GM23338 (cell line): ENCODE results near the gene RFX7.

Experiments
- CREB1 ChIP-seq: fragments of 250-450 bp; sonication (Bioruptor Pico); IDR thresholded peaks from 2 replicates; pipeline ENCODE4 v1.5.0; 2020; ENCODE audit warnings: low read depth, mild to moderate bottlenecking, moderate library complexity
- CTCF ChIP-seq, 2 experiments: fragments of 200-600 bp in 1 of 2; sonication (generic) in 1 of 2; conservative IDR thresholded peaks; 2 replicates each; pipeline versions ENCODE4 v1.5.1 to v1.6.1; 2016 to 2017; ENCODE audit warnings: antibody characterized with exemption in 2 of 2, low read depth in 2 of 2, mild to moderate bottlenecking in 2 of 2, moderate library complexity in 1 of 2
- EZH2 ChIP-seq: fragments of 200-600 bp; sonication (generic); IDR thresholded peaks from one replicate; pipeline ENCODE4 v1.8.0; 2017; ENCODE audit warnings: antibody characterized with exemption, mild to moderate bottlenecking, low read depth; ENCODE audit not compliant: unreplicated experiment
- EZH2phosphoT487 ChIP-seq: fragments of 200-600 bp; sonication (generic); IDR thresholded peaks from one replicate; pipeline ENCODE4 v1.8.1; 2018; ENCODE audit warnings: antibody characterized with exemption; ENCODE audit not compliant: unreplicated experiment
- JUNB ChIP-seq: IDR thresholded peaks from one replicate; pipeline ENCODE4 v1.6.1; 2016; ENCODE audit warnings: antibody characterized with exemption; ENCODE audit not compliant: unreplicated experiment
- NANOG ChIP-seq: IDR thresholded peaks from 2 replicates; pipeline ENCODE4 v1.6.1; 2016; ENCODE audit warnings: antibody characterized with exemption, borderline replicate concordance
- POLR2AphosphoS5 ChIP-seq: IDR thresholded peaks from 2 replicates; pipeline ENCODE4 v1.6.1; 2016; ENCODE audit warnings: antibody characterized with exemption, low read depth
- REST ChIP-seq: IDR thresholded peaks from one replicate; pipeline ENCODE4 v1.6.1; 2018; ENCODE audit warnings: antibody characterized with exemption; ENCODE audit not compliant: unreplicated experiment
- STAT1 ChIP-seq: IDR thresholded peaks from one replicate; pipeline ENCODE4 v1.6.1; 2016; ENCODE audit warnings: antibody characterized with exemption; ENCODE audit not compliant: unreplicated experiment
- ZNF331 ChIP-seq: fragments of 250-450 bp; sonication (Bioruptor Pico); IDR thresholded peaks from 2 replicates; pipeline ENCODE4 v1.5.0; 2020; ENCODE audit warnings: low read depth, mild to moderate bottlenecking, moderate library complexity
- TF ChIP-seq, protein P1 (sequence below): fragments of 250-450 bp; sonication (Bioruptor Pico); IDR thresholded peaks from 2 replicates; pipeline ENCODE4 v1.5.0; 2020; ENCODE audit warnings: mild to moderate bottlenecking, moderate library complexity
- TF ChIP-seq, protein P2 (sequence below): IDR thresholded peaks from 2 replicates; pipeline ENCODE4 v1.6.1; 2016; ENCODE audit warnings: antibody characterized with exemption

- no peak for TF ChIP-seq CREB1
- TF ChIP-seq POLR2AphosphoS5 = no peak
- TF ChIP-seq CTCF (conservative IDR thresholded peaks at IDR 0.05; ENCODE audit: low read depth in 2 of 2) = no peak
- TF ChIP-seq, protein P1, sequence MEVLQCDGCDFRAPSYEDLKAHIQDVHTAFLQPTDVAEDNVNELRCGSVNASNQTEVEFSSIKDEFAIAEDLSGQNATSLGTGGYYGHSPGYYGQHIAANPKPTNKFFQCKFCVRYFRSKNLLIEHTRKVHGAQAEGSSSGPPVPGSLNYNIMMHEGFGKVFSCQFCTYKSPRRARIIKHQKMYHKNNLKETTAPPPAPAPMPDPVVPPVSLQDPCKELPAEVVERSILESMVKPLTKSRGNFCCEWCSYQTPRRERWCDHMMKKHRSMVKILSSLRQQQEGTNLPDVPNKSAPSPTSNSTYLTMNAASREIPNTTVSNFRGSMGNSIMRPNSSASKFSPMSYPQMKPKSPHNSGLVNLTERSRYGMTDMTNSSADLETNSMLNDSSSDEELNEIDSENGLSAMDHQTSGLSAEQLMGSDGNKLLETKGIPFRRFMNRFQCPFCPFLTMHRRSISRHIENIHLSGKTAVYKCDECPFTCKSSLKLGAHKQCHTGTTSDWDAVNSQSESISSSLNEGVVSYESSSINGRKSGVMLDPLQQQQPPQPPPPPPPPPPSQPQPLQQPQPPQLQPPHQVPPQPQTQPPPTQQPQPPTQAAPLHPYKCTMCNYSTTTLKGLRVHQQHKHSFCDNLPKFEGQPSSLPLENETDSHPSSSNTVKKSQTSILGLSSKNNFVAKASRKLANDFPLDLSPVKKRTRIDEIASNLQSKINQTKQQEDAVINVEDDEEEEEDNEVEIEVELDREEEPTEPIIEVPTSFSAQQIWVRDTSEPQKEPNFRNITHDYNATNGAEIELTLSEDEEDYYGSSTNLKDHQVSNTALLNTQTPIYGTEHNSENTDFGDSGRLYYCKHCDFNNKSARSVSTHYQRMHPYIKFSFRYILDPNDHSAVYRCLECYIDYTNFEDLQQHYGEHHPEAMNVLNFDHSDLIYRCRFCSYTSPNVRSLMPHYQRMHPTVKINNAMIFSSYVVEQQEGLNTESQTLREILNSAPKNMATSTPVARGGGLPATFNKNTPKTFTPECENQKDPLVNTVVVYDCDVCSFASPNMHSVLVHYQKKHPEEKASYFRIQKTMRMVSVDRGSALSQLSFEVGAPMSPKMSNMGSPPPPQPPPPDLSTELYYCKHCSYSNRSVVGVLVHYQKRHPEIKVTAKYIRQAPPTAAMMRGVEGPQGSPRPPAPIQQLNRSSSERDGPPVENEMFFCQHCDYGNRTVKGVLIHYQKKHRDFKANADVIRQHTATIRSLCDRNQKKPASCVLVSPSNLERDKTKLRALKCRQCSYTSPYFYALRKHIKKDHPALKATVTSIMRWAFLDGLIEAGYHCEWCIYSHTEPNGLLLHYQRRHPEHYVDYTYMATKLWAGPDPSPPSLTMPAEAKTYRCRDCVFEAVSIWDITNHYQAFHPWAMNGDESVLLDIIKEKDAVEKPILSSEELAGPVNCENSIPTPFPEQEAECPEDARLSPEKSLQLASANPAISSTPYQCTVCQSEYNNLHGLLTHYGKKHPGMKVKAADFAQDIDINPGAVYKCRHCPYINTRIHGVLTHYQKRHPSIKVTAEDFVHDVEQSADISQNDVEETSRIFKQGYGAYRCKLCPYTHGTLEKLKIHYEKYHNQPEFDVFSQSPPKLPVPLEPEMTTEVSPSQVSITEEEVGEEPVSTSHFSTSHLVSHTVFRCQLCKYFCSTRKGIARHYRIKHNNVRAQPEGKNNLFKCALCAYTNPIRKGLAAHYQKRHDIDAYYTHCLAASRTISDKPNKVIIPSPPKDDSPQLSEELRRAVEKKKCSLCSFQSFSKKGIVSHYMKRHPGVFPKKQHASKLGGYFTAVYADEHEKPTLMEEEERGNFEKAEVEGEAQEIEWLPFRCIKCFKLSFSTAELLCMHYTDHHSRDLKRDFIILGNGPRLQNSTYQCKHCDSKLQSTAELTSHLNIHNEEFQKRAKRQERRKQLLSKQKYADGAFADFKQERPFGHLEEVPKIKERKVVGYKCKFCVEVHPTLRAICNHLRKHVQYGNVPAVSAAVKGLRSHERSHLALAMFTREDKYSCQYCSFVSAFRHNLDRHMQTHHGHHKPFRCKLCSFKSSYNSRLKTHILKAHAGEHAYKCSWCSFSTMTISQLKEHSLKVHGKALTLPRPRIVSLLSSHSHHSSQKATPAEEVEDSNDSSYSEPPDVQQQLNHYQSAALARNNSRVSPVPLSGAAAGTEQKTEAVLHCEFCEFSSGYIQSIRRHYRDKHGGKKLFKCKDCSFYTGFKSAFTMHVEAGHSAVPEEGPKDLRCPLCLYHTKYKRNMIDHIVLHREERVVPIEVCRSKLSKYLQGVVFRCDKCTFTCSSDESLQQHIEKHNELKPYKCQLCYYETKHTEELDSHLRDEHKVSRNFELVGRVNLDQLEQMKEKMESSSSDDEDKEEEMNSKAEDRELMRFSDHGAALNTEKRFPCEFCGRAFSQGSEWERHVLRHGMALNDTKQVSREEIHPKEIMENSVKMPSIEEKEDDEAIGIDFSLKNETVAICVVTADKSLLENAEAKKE (CRISPR knock-in tag) = no peak
- no peak for TF ChIP-seq EZH2
- no peak for TF ChIP-seq REST
- no peak for TF ChIP-seq NANOG
- TF ChIP-seq JUNB = no peak
- TF ChIP-seq, protein P2, sequence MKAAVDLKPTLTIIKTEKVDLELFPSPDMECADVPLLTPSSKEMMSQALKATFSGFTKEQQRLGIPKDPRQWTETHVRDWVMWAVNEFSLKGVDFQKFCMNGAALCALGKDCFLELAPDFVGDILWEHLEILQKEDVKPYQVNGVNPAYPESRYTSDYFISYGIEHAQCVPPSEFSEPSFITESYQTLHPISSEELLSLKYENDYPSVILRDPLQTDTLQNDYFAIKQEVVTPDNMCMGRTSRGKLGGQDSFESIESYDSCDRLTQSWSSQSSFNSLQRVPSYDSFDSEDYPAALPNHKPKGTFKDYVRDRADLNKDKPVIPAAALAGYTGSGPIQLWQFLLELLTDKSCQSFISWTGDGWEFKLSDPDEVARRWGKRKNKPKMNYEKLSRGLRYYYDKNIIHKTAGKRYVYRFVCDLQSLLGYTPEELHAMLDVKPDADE = no peak
- TF ChIP-seq EZH2phosphoT487 = no peak
- TF ChIP-seq ZNF331 = no peak
- no peak for TF ChIP-seq STAT1
Observed at GRCh38 chr15:56064152-56064551, 179.5 kb downstream of the RFX7 start.
